Measurements from ENCODE around the gene SORCS1. TPM values are rescaled to one million over a fixed set of nuclear protein-coding genes. Genes with fewer than 3 reads are reported as not detected.

Gene SORCS1
- polyA plus RNA-seq, 1 donor (not counting 4 experiments of a cell fraction or from before 2014, with no cell fraction given): not detected

DNA sequence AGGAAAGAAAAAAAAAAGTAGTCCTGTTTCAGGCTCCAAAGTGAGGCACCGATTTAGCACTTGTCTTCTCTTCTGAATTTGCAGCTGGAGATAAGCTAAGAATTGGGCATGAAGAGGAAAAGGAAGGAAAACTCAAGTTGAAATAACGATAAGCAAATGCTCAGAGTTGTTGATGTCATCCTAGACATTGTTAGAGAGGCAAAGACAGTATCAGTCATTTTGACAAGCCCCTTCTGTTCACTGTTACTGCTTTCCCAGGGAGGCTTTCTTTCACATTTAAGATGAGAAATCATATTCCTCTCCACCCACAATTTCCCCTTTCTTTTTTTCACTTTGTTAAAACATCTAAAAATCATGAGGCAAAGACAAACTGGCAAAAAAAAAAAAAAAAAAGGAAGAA lies 41.8 kb downstream of the SORCS1 start:
- Histone ChIP-seq H3K9ac (ENCODE audit: control insufficient read depth, extremely low read depth, insufficient read depth, low read length) (no peak overlapping the region), H3K9me3 (ENCODE audit: control insufficient read depth, low read depth, low read length) (no peaks in the 10 kb centered on the region), H3K27me3 (ENCODE audit: control insufficient read depth, extremely low read depth, insufficient read depth, low read length) (no peaks in the 10 kb centered on the region), H3K4me1 (ENCODE audit: control insufficient read depth, extremely low read depth, insufficient read depth, low read length) (no peaks in the 10 kb centered on the region), H3K9me1 (ENCODE audit: control insufficient read depth, extremely low read depth, insufficient read depth, low read length) (no peaks in the 10 kb centered on the region), H2AFZ (ENCODE audit: control insufficient read depth, low read length) (no peak overlapping the region), H3K36me3 (ENCODE audit: control insufficient read depth in 2 of 2, extremely low read depth in 1 of 2, insufficient read depth in 2 of 2, low read length in 2 of 2) (no peaks in the 10 kb centered on the region), H3K27ac (ENCODE audit: control insufficient read depth, insufficient read depth, low read length) (no peak overlapping the region), H3K79me2 (ENCODE audit: control insufficient read depth, insufficient read depth, low read length) (no peaks in the 10 kb centered on the region), H3K4me2 (ENCODE audit: control insufficient read depth, extremely low read depth, insufficient read depth, low read depth, low read length) (no peak overlapping the region), H3K4me3 (ENCODE audit: control insufficient read depth in 2 of 3, extremely low read depth in 1 of 3, insufficient read depth in 2 of 3, low read depth in 1 of 3, low read length in 3 of 3) (no peak overlapping the region), H4K20me1 (ENCODE audit: control insufficient read depth, extremely low read depth, insufficient read depth, low read length) (no peaks in the 10 kb centered on the region)
- DNase-seq (ENCODE audit: low read depth, low spot score): no peak
- dilution Hi-C loops (cut with MboI; ENCODE audit: extremely low pct_ligation_motif_present, low sequenced_read_pairs): no loop called here
- FAIRE-seq: no peak
- TF ChIP-seq, protein P1, sequence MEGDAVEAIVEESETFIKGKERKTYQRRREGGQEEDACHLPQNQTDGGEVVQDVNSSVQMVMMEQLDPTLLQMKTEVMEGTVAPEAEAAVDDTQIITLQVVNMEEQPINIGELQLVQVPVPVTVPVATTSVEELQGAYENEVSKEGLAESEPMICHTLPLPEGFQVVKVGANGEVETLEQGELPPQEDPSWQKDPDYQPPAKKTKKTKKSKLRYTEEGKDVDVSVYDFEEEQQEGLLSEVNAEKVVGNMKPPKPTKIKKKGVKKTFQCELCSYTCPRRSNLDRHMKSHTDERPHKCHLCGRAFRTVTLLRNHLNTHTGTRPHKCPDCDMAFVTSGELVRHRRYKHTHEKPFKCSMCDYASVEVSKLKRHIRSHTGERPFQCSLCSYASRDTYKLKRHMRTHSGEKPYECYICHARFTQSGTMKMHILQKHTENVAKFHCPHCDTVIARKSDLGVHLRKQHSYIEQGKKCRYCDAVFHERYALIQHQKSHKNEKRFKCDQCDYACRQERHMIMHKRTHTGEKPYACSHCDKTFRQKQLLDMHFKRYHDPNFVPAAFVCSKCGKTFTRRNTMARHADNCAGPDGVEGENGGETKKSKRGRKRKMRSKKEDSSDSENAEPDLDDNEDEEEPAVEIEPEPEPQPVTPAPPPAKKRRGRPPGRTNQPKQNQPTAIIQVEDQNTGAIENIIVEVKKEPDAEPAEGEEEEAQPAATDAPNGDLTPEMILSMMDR (optimal IDR thresholded peaks at IDR 0.05 in 1 of 3, IDR thresholded peaks at IDR 0.05 in 1 of 3, conservative IDR thresholded peaks at IDR 0.05 in 1 of 3; ENCODE audit: extremely low read depth in 1 of 3, insufficient read depth in 2 of 3, low read length in 3 of 3): no peak
- no peak for TF ChIP-seq EZH2 (IDR thresholded peaks at IDR 0.05; ENCODE audit: low read length)

DNA sequence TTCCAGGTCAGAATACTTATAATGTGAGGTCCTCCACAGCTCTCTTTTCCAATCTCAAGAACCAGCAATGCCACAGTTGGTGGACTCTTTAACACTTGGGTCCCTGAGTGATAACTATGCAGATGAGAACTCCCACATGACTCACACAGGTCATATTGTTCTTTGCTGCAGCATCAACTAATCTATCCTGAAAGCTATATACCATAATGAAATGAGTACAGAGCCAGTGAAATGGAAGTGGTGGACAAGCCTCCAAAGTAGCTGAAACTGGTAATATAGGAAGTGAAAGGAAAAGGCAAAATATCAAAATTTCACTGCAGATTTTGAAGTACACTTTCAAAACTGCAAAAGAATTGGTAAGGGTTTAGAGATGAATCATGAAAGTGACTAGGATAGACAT lies 45.6 kb downstream of the SORCS1 start:
- H3K9me1 ChIP-seq (ENCODE audit: control insufficient read depth, extremely low read depth, insufficient read depth, low read length): no peaks in the 10 kb centered on the region
- dilution Hi-C loops (cut with MboI; ENCODE audit: extremely low pct_ligation_motif_present, low sequenced_read_pairs): no loop called here
- no peak overlapping the region for H3K27ac ChIP-seq (ENCODE audit: control insufficient read depth, insufficient read depth, low read length)
- H3K36me3 ChIP-seq (ENCODE audit: control insufficient read depth in 2 of 2, extremely low read depth in 1 of 2, insufficient read depth in 2 of 2, low read length in 2 of 2): no peaks in the 10 kb centered on the region
- DNase-seq (ENCODE audit: low read depth, low spot score) (no peak), FAIRE-seq (no peak)
- no peak overlapping the region for H2AFZ ChIP-seq (ENCODE audit: control insufficient read depth, low read length)
- H3K4me1 ChIP-seq (ENCODE audit: control insufficient read depth, extremely low read depth, insufficient read depth, low read length): no peaks in the 10 kb centered on the region
- no peaks in the 10 kb centered on the region for H3K79me2 ChIP-seq (ENCODE audit: control insufficient read depth, insufficient read depth, low read length)
- no peaks in the 10 kb centered on the region for H4K20me1 ChIP-seq (ENCODE audit: control insufficient read depth, extremely low read depth, insufficient read depth, low read length)
- no peak overlapping the region for H3K4me3 ChIP-seq (ENCODE audit: control insufficient read depth in 2 of 3, extremely low read depth in 1 of 3, insufficient read depth in 2 of 3, low read depth in 1 of 3, low read length in 3 of 3)
- H3K27me3 ChIP-seq (ENCODE audit: control insufficient read depth, extremely low read depth, insufficient read depth, low read length): no peaks in the 10 kb centered on the region
- no peak for TF ChIP-seq EZH2 (IDR thresholded peaks at IDR 0.05; ENCODE audit: low read length)
- TF ChIP-seq, protein P1 (optimal IDR thresholded peaks at IDR 0.05 in 1 of 3, IDR thresholded peaks at IDR 0.05 in 1 of 3, conservative IDR thresholded peaks at IDR 0.05 in 1 of 3; ENCODE audit: extremely low read depth in 1 of 3, insufficient read depth in 2 of 3, low read length in 3 of 3): no peak
- no peaks in the 10 kb centered on the region for H3K9me3 ChIP-seq (ENCODE audit: control insufficient read depth, low read depth, low read length)
- no peak overlapping the region for H3K9ac ChIP-seq (ENCODE audit: control insufficient read depth, extremely low read depth, insufficient read depth, low read length)
- no peak overlapping the region for H3K4me2 ChIP-seq (ENCODE audit: control insufficient read depth, extremely low read depth, insufficient read depth, low read depth, low read length)

All from keratinocyte (primary cell).